Prostate gland (tissue), 2 donors: Measurements from ENCODE around the gene SLC9B1.

Experiments used
- POLR2A ChIP-seq: fragments of 450-650 bp; IDR thresholded peaks from one replicate; pipeline ENCODE4 v1.6.1; 2016; ENCODE audit warnings: antibody characterized with exemption, mild to moderate bottlenecking
- POLR2AphosphoS5 ChIP-seq: sonication (generic); formaldehyde crosslinking; IDR thresholded peaks from one replicate; pipeline ENCODE4 v1.6.1; 2017; ENCODE audit warnings: antibody characterized with exemption
- TF ChIP-seq, protein P1 (sequence below), 4 experiments: fragments of 200-600 bp in 2 of 4; fragments of 450-650 bp in 2 of 4; sonication (generic) in 2 of 4; IDR thresholded peaks; 1 replicate in 3 of 4; 2 replicates in 1 of 4; pipeline ENCODE4 v1.5.1; 2016 to 2019; ENCODE audit warnings: antibody characterized with exemption in 4 of 4, mild to moderate bottlenecking in 2 of 4, moderate library complexity in 2 of 4

- TF ChIP-seq POLR2AphosphoS5 (no peak), POLR2A (no peak)
- TF ChIP-seq, protein P1, sequence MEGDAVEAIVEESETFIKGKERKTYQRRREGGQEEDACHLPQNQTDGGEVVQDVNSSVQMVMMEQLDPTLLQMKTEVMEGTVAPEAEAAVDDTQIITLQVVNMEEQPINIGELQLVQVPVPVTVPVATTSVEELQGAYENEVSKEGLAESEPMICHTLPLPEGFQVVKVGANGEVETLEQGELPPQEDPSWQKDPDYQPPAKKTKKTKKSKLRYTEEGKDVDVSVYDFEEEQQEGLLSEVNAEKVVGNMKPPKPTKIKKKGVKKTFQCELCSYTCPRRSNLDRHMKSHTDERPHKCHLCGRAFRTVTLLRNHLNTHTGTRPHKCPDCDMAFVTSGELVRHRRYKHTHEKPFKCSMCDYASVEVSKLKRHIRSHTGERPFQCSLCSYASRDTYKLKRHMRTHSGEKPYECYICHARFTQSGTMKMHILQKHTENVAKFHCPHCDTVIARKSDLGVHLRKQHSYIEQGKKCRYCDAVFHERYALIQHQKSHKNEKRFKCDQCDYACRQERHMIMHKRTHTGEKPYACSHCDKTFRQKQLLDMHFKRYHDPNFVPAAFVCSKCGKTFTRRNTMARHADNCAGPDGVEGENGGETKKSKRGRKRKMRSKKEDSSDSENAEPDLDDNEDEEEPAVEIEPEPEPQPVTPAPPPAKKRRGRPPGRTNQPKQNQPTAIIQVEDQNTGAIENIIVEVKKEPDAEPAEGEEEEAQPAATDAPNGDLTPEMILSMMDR (IDR thresholded peaks at IDR 0.05): no peak
Measured at GRCh38 chr4:102881343-102881742, 138.2 kb downstream of the SLC9B1 start.
